H1 (cell line): ENCODE data around the gene GRID1. TPM values are rescaled to one million over a fixed set of nuclear protein-coding genes. Genes with fewer than 3 reads are reported as not detected.

Experiments used
- BACH1 ChIP-seq: IDR thresholded peaks from 2 replicates; pipeline ENCODE4 v1.6.1; 2012; ENCODE audit warnings: low read length, improper control_type of control experiment
- CBX8 ChIP-seq: fragments of 300-800, 300-1000 bp; sonication (generic); IDR thresholded peaks from 2 replicates; pipeline ENCODE4 v1.7.1; 2016; ENCODE audit warnings: low read depth, low read length, borderline replicate concordance
- CHD7 ChIP-seq: fragments of 300-600 bp; sonication (generic); IDR thresholded peaks from 2 replicates; pipeline ENCODE4 v1.7.1; 2012; ENCODE audit warnings: low read length, moderate library complexity, mild to moderate bottlenecking, inconsistent platforms; ENCODE audit not compliant: insufficient replicate concordance
- CREB1 ChIP-seq: IDR thresholded peaks from 2 replicates; pipeline ENCODE4 v1.6.1; 2012; ENCODE audit warnings: inconsistent platforms
- GABPA ChIP-seq: IDR thresholded peaks from 2 replicates; pipeline ENCODE4 v1.6.1; 2011; ENCODE audit warnings: mild to moderate bottlenecking, low read length, moderate library complexity, borderline replicate concordance; ENCODE audit not compliant: insufficient read depth
- MAFK ChIP-seq: IDR thresholded peaks from 2 replicates; pipeline ENCODE4 v1.6.1; 2012; ENCODE audit warnings: low read depth, mild to moderate bottlenecking, improper control_type of control experiment, low read length
- MAX ChIP-seq: IDR thresholded peaks from 2 replicates; pipeline ENCODE4 v1.6.1; 2012; ENCODE audit warnings: inconsistent platforms
- NRF1 ChIP-seq: IDR thresholded peaks from 2 replicates; pipeline ENCODE4 v1.6.1; 2011; ENCODE audit warnings: mild to moderate bottlenecking, low read depth, low read length, improper control_type of control experiment
- SAP30 ChIP-seq: fragments of 300-600 bp; sonication (generic); IDR thresholded peaks from 2 replicates; pipeline ENCODE4 v1.7.1; 2012; ENCODE audit warnings: low read length, moderate library complexity, mild to moderate bottlenecking, inconsistent platforms; ENCODE audit not compliant: insufficient read depth, insufficient replicate concordance
- SRF ChIP-seq: IDR thresholded peaks from 2 replicates; pipeline ENCODE4 v1.6.1; 2011; ENCODE audit warnings: mild to moderate bottlenecking, low read depth, low read length, moderate library complexity
- polyA plus RNA-seq, 7 experiments: library from polyadenylated mRNA; depleted of rRNA in 3 of 7; stranded (reverse) in 5 of 7; unstranded in 2 of 7; fragments of >200 nt in 5 of 7; fragments of 200-250 nt in 2 of 7; gene quantifications; 1 replicate in 5 of 7; 2 replicates in 1 of 7; 4 replicates in 1 of 7; pipeline versions ENCODE4 v1.2.1 to v1.2.3, GENCODE V29; 2011 to 2013; ENCODE audit warnings: missing spikeins in 2 of 7, mixed read lengths in 2 of 7
- total RNA-seq: library from RNA; stranded (reverse); fragmentation: NEBNext Ultra II Directional; extraction: Animal tissue kit (Norgen Biotek cat#: 25700); gene quantifications from 2 replicates; pipeline ENCODE4 v1.2.1, GENCODE V29; 2021

GRID1 gene
- total and polyA plus RNA-seq, 2 of the 8 experiments (the other 6 are each of a cell fraction or from before 2014, with no cell fraction given): 0.22 to 0.30 TPM

- TF ChIP-seq CHD7: no peak
- TF ChIP-seq SRF: no peak
- no peak for TF ChIP-seq SAP30
- TF ChIP-seq MAX: no peak
- TF ChIP-seq BACH1: no peak
- TF ChIP-seq GABPA: no peak
- TF ChIP-seq NRF1: no peak
- TF ChIP-seq CBX8: no peak
- no peak for TF ChIP-seq CREB1
- TF ChIP-seq MAFK: no peak
- TF ChIP-seq, all 59 proteins: peak for 0
Measured at GRCh38 chr10:86113983-86114382, 252.6 kb downstream of the GRID1 start (continued).
